HFFc6 (cell line): Measurements from ENCODE around the gene GRIN3B. TPM values are rescaled to one million over a fixed set of nuclear protein-coding genes. Genes with fewer than 3 reads are reported as not detected.
A peak's percentile ranks its signal among the peaks of the same experiment; 100 is the strongest.

ENCODE experiments used
- DNase-seq: peaks from one replicate; pipeline ENCODE4 v3.0.0-alpha.2; 2018
- H3K27ac Mint-ChIP-seq: 2 replicates; pipeline ENCODE4 v1.8.0; 2020; ENCODE audit warnings: mild to moderate bottlenecking, mixed read lengths
- H3K27me3 Mint-ChIP-seq: 2 replicates; pipeline ENCODE4 v1.8.0; 2021; ENCODE audit warnings: mild to moderate bottlenecking, moderate library complexity, mixed read lengths; ENCODE audit not compliant: insufficient read depth
- H3K36me3 Mint-ChIP-seq: 2 replicates; pipeline ENCODE4 v1.8.0; 2021; ENCODE audit warnings: low read depth, mixed read lengths
- H3K4me1 Mint-ChIP-seq: 2 replicates; pipeline ENCODE4 v1.8.0; 2020; ENCODE audit warnings: low read depth, mixed read lengths
- H3K4me3 Mint-ChIP-seq: 2 replicates; pipeline ENCODE4 v1.8.0; 2020; ENCODE audit warnings: mild to moderate bottlenecking, moderate library complexity, mixed read lengths
- H3K9me3 Mint-ChIP-seq: 2 replicates; pipeline ENCODE4 v1.8.0; 2020; ENCODE audit warnings: mild to moderate bottlenecking, mixed read lengths
- total RNA-seq, 6 experiments: library from RNA; stranded (reverse); fragmentation: NEBNext Ultra II Directional; extraction: Animal tissue kit (Norgen Biotek cat#: 25700); gene quantifications; 2 replicates in 1 of 6; 3 replicates in 5 of 6; pipeline ENCODE4 v1.2.3, GENCODE V29; 2021
- TF ChIP-seq, protein P1 (sequence below): fragments of 200-600 bp; sonication (generic); IDR thresholded peaks from 2 replicates; pipeline ENCODE4 v1.5.0; 2021; ENCODE audit warnings: antibody characterized with exemption, mild to moderate bottlenecking

GRIN3B gene
- total RNA-seq, 6 experiments from 2014 or later, result 0.34 to 0.66 (median 0.41) TPM

DNA sequence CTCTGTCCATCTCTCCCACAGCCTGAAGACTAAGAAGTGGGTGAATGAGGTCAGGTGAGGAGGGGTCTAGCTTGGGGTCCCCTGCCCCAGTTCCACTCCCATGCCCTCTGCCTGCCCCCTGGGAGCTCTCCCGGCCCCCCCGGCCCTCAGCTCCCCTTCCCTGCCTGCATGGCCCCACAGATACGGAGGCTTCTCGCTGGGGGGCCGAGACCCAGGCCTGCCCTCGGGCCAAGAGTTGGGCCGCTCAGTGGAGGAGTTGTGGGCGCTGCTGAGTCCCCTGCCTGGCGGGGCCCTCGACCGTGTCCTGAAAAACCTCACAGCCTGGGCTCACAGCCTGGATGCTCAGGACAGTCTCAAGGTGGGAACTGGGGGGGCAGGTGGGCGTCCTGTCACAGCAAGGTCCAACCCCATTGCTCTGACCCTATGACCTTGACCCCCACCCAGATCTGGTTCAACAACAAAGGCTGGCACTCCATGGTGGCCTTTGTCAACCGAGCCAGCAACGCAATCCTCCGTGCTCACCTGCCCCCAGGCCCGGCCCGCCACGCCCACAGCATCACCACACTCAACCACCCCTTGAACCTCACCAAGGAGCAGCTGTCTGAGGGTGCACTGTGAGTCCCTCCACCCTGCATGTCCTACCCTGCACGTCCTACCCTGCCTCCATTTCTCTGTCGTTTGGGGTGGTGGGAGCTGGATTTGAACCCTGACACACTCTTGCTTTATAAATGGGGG lies 55.8 kb downstream of the GRIN3B start:
- H3K27ac Mint-ChIP-seq, result no peak overlapping the region
- TF ChIP-seq, protein P1, sequence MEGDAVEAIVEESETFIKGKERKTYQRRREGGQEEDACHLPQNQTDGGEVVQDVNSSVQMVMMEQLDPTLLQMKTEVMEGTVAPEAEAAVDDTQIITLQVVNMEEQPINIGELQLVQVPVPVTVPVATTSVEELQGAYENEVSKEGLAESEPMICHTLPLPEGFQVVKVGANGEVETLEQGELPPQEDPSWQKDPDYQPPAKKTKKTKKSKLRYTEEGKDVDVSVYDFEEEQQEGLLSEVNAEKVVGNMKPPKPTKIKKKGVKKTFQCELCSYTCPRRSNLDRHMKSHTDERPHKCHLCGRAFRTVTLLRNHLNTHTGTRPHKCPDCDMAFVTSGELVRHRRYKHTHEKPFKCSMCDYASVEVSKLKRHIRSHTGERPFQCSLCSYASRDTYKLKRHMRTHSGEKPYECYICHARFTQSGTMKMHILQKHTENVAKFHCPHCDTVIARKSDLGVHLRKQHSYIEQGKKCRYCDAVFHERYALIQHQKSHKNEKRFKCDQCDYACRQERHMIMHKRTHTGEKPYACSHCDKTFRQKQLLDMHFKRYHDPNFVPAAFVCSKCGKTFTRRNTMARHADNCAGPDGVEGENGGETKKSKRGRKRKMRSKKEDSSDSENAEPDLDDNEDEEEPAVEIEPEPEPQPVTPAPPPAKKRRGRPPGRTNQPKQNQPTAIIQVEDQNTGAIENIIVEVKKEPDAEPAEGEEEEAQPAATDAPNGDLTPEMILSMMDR, result no peak
- peaks cover 12% of the 10 kb centered on the region; the same call in 1 of the 2 replicates for H3K36me3 Mint-ChIP-seq
- H3K27me3 Mint-ChIP-seq, result peaks cover 3% of the 10 kb centered on the region
- no peaks in the 10 kb centered on the region for H3K4me1 Mint-ChIP-seq
- peaks cover 26% of the 10 kb centered on the region; the same call in 1 of the 2 replicates for H3K9me3 Mint-ChIP-seq
- no peak overlapping the region for H3K4me3 Mint-ChIP-seq
- DNase-seq, result no peak

DNA sequence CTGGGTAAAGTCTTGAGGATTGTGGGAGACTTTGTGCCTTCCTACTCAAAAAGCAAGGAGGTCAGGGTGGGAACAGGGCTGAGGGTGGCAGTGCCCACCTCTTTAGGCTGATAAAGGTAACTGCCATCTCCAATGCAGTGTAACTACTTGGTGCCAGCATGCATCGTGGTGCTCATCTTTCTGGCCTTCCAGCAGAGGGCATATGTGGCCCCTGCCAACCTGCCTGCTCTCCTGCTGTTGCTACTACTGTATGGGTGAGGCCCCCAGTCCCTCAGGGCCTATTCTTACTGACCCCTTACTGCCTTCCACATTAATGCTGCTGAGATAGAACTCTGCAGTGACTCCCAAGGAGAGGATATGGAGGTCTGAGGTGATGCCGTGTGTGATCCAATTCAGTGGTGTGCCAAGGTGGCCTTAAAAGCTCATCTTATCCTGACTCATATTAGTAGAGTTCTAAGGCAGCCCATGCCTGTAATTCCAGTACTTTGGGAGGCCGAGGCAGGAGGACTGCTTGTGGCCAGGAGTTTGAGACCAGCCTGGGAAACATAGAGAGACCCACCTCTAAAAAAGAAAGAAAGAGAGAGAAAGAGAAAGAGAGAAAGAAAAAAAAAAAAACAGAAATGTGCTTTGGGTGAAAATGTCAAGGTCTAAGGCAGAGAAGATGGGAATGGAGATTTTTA lies 57.1 kb downstream of the GRIN3B start:
- H3K4me1 Mint-ChIP-seq, result no peaks in the 10 kb centered on the region

DNA sequence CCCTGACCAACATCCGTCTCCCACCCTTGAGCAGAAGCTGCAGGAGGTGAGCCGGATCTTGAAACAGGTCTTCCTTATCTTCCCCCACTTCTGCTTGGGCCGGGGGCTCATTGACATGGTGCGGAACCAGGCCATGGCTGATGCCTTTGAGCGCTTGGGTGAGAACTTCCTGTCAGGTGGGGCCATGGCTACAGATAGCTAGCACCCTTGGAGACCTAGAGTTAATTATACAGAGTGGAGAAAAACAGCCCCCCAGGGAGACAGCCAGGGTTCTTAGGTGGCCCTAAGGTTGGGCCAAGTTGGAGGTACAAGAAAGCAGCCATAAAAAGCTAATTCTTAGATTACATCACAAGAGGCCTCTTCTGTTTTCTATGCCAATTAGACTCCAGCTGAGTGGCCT lies 57.9 kb downstream of the GRIN3B start:
- DNase-seq, result no peak
- H3K4me3 Mint-ChIP-seq, result no peak overlapping the region
- H3K27me3 Mint-ChIP-seq, result peaks cover 3% of the 10 kb centered on the region
- no peak overlapping the region for H3K27ac Mint-ChIP-seq
- H3K36me3 Mint-ChIP-seq, result peaks cover 12% of the 10 kb centered on the region; the same call in 1 of the 2 replicates
- H3K9me3 Mint-ChIP-seq, result peaks cover 26% of the 10 kb centered on the region; the same call in 1 of the 2 replicates
- no peaks in the 10 kb centered on the region for H3K4me1 Mint-ChIP-seq
- TF ChIP-seq, protein P1, result no peak

More for the DNA sequence above, 57.1 kb downstream of the GRIN3B start:
- peak; percentile 73 for DNase-seq
- H3K27ac Mint-ChIP-seq, result no peak overlapping the region
- peaks cover 3% of the 10 kb centered on the region for H3K27me3 Mint-ChIP-seq
- H3K4me3 Mint-ChIP-seq, result no peak overlapping the region
- H3K36me3 Mint-ChIP-seq, result peaks cover 12% of the 10 kb centered on the region; the same call in 1 of the 2 replicates
- TF ChIP-seq, protein P1, result peak; percentile 37; the same call in 1 of the 2 replicates
- H3K9me3 Mint-ChIP-seq, result peaks cover 26% of the 10 kb centered on the region; the same call in 1 of the 2 replicates

Other genes with a start within 250 kb of the GRIN3B start
- gene MISP, start 249.3 kb upstream of the GRIN3B start, total RNA-seq, result under 1 TPM in 2 of 6 experiments, not detected in 4; 0.05 to 0.07 TPM
- 100 to 1,000 TPM; 307 to 421 (median 380) TPM for gene PTBP1, start 203.0 kb upstream of the GRIN3B start, total RNA-seq
- gene PLPPR3, start 178.5 kb upstream of the GRIN3B start, total RNA-seq, result under 1 TPM in 1 of 6 experiments, not detected in 5; 0.09 TPM
- not detected for gene AZU1, start 172.6 kb upstream of the GRIN3B start, total RNA-seq
- not detected for gene PRTN3, start 159.4 kb upstream of the GRIN3B start, total RNA-seq
- gene ELANE, start 148.1 kb upstream of the GRIN3B start, total RNA-seq, result under 1 TPM in 1 of 6 experiments, not detected in 5; 0.21 TPM
- gene CFD, start 140.8 kb upstream of the GRIN3B start, total RNA-seq, result 1 to 10 TPM in 3 of 6 experiments, under 1 TPM in 3; 0.84 to 1.7 (median 0.98) TPM
- 10 to 100 TPM; 58.1 to 91.0 (median 70.9) TPM for gene MED16, start 107.2 kb upstream of the GRIN3B start, total RNA-seq
- not detected for gene RNU6-9, start 106.9 kb upstream of the GRIN3B start, total RNA-seq
- gene R3HDM4, start 87.2 kb upstream of the GRIN3B start, total RNA-seq, result 10 to 100 TPM; 41.9 to 53.4 (median 45.9) TPM
- not detected for gene KISS1R, start 83.1 kb upstream of the GRIN3B start, total RNA-seq
- gene ARID3A, start 74.4 kb upstream of the GRIN3B start, total RNA-seq, result 10 to 100 TPM; 35.1 to 44.2 (median 38.4) TPM
- 10 to 100 TPM; 47.5 to 55.8 (median 51.3) TPM for gene WDR18, start 16.1 kb upstream of the GRIN3B start, total RNA-seq
- gene TMEM259, start 20.7 kb downstream of the GRIN3B start, total RNA-seq, result 100 to 1,000 TPM; 127 to 164 (median 149) TPM
- gene RNU6-2, start 21.1 kb downstream of the GRIN3B start, total RNA-seq, result not detected
- gene CNN2, start 26.2 kb downstream of the GRIN3B start, total RNA-seq, result 100 to 1,000 TPM; 483 to 579 (median 507) TPM
- gene ABCA7, start 39.7 kb downstream of the GRIN3B start, total RNA-seq, result 1 to 10 TPM; 4.6 to 8.1 (median 6.6) TPM
- gene ARHGAP45, start 66.7 kb downstream of the GRIN3B start, total RNA-seq, result under 1 TPM; 0.28 to 0.74 (median 0.60) TPM
- gene POLR2E, start 95.0 kb downstream of the GRIN3B start, total RNA-seq, result 100 to 1,000 TPM; 224 to 289 (median 250) TPM
- 100 to 1,000 TPM; 193 to 237 (median 223) TPM for gene GPX4, start 103.6 kb downstream of the GRIN3B start, total RNA-seq
- gene SBNO2, start 173.8 kb downstream of the GRIN3B start, total RNA-seq, result 10 to 100 TPM; 33.7 to 49.8 (median 41.5) TPM
- 10 to 100 TPM; 52.9 to 59.1 (median 56.7) TPM for gene STK11, start 205.4 kb downstream of the GRIN3B start, total RNA-seq
- 10 to 100 TPM in 1 of 6 experiments, 1 to 10 TPM in 5; 7.6 to 12.7 (median 8.6) TPM for gene CBARP, start 237.6 kb downstream of the GRIN3B start, total RNA-seq
- gene ATP5F1D, start 241.3 kb downstream of the GRIN3B start, total RNA-seq, result 100 to 1,000 TPM; 190 to 243 (median 217) TPM
- 10 to 100 TPM; 58.4 to 73.3 (median 67.4) TPM for gene MIDN, start 248.2 kb downstream of the GRIN3B start, total RNA-seq